Right lobe of liver (tissue), 6 donors: ENCODE data around the gene PLCB4. TPM values are rescaled to one million over a fixed set of nuclear protein-coding genes. Genes with fewer than 3 reads are reported as not detected.

Experiments
- ATAC-seq, 4 donors: fragments of 200-7000 bp; cut with Tn5 transposase; one replicate each; pipeline ENCODE4 v1.9.1; 2020; ENCODE audit warnings: mild to moderate bottlenecking in 4 of 4, moderate library complexity in 4 of 4
- DNase-seq, 3 donors: peaks; one replicate each; pipeline ENCODE4 v3.0.0-alpha.2; 2020
- H3K27ac ChIP-seq, 3 donors: fragments of 200-600 bp; one replicate each; pipeline ENCODE4 v1.8.0; 2022
- H3K27me3 ChIP-seq, 2 donors: fragments of 200-600 bp; one replicate each; pipeline ENCODE4 v1.8.0; 2022
- H3K36me3 ChIP-seq, 4 donors: fragments of 200-600 bp; sonication (generic) in 1 of 4; one replicate each; pipeline versions ENCODE4 v1.5.1 to v1.8.0; 2017 to 2022; ENCODE audit warnings: control low read depth in 1 of 4
- H3K4me1 ChIP-seq, 4 donors: fragments of 200-600 bp; sonication (generic) in 1 of 4; one replicate each; pipeline versions ENCODE4 v1.5.1 to v1.8.0; 2017 to 2022; ENCODE audit warnings: control low read depth in 1 of 4
- H3K4me3 ChIP-seq, 3 donors: fragments of 200-600 bp; one replicate each; pipeline ENCODE4 v1.8.0; 2022
- H3K9me3 ChIP-seq, 4 donors: fragments of 200-600 bp; sonication (generic) in 1 of 4; one replicate each; pipeline versions ENCODE4 v1.5.1 to v1.8.0; 2017 to 2022; ENCODE audit warnings: control low read depth in 1 of 4
- CTCF ChIP-seq, 4 donors: fragments of 200-600 bp in 3 of 4; fragments of 450-650 bp in 1 of 4; IDR thresholded peaks; one replicate each; pipeline versions ENCODE4 v1.5.1 to v1.8.0; 2016 to 2022; ENCODE audit warnings: antibody characterized with exemption in 4 of 4, mild to moderate bottlenecking in 2 of 4
- POLR2A ChIP-seq: fragments of 450-650 bp; IDR thresholded peaks from one replicate; pipeline ENCODE4 v1.6.1; 2017; ENCODE audit warnings: antibody characterized with exemption, mild to moderate bottlenecking
- WGBS: methylation state at CpG from one replicate; pipeline ENCODE4 v1.1.6; 2018; ENCODE audit warnings: low coverage, low lambda C conversion rate; ENCODE audit not compliant: insufficient coverage; ENCODE audit errors: missing lambda C conversion rate; 5-methylcytosine and 5-hydroxymethylcytosine counted together
- intact Hi-C, 2 donors: fragments of 100-400 bp; cut with DNase I; formaldehyde crosslinking; loops; one replicate each; pipeline versions ENCODE4 v1.11.2 to v1.14.1; 2022
- total RNA-seq, 6 experiments: library from RNA; depleted of rRNA in 2 of 6; stranded (reverse); fragments of >200 nt in 2 of 6; fragmentation: NEBNext Ultra II Directional in 3 of 6; extraction: Animal tissue kit (Norgen Biotek cat#: 25700) in 3 of 6; gene quantifications; one replicate each; pipeline versions ENCODE4 v1.1.0 to v1.2.4, GENCODE V29; 2016 to 2023
- donor health status: DM: no; HTN: yes; CAD: no.
- donor health status: DM: no; HTN: no; CAD: no.
- donor health status: DM: no; HTN: no; CAD: no.
- donor health status: DM: no; HTN: yes; CAD: no.
- donor health status: DM: no; HTN: yes; CAD: no.

Gene PLCB4
- total RNA-seq, 6 experiments from 2014 or later = 0.04 to 0.20 (median 0.15) TPM

- no peaks in the 10 kb centered on the region for H3K4me1 ChIP-seq
- no peaks in the 10 kb centered on the region for H3K27me3 ChIP-seq
- WGBS = 84% methylated on average over 4 of the region's 4 CpGs
- ATAC-seq = no peak
- no peaks in the 10 kb centered on the region for H3K36me3 ChIP-seq
- no peak for DNase-seq
- H3K9me3 ChIP-seq = no peaks in the 10 kb centered on the region
- no peak overlapping the region for H3K4me3 ChIP-seq
- TF ChIP-seq CTCF (IDR thresholded peaks at IDR 0.05) (no peak), POLR2A (no peak)
- intact Hi-C loops = no loop called here
- no peak overlapping the region for H3K27ac ChIP-seq
These were observed 154.4 kb downstream of the PLCB4 start for GRCh38 chr20:9223296-9223695.

- no peaks in the 10 kb centered on the region for H3K27me3 ChIP-seq
- H3K4me1 ChIP-seq = no peaks in the 10 kb centered on the region
- 41% methylated on average over 4 of the region's 4 CpGs for WGBS
- H3K27ac ChIP-seq = no peak overlapping the region
- no peak for ATAC-seq
- intact Hi-C loops = no loop called here
- H3K36me3 ChIP-seq = no peaks in the 10 kb centered on the region
- H3K4me3 ChIP-seq = no peak overlapping the region
- no peaks in the 10 kb centered on the region for H3K9me3 ChIP-seq
- no peak for DNase-seq
- no peak for TF ChIP-seq POLR2A
- no peak for TF ChIP-seq CTCF (IDR thresholded peaks at IDR 0.05)
These were observed 157.0 kb downstream of the PLCB4 start for GRCh38 chr20:9225879-9226278.

- H3K9me3 ChIP-seq = no peaks in the 10 kb centered on the region
- no peaks in the 10 kb centered on the region for H3K4me1 ChIP-seq
- H3K27ac ChIP-seq = no peak overlapping the region
- intact Hi-C loops = no loop called here
- TF ChIP-seq POLR2A (no peak), CTCF (IDR thresholded peaks at IDR 0.05) (no peak)
- ATAC-seq (no peak), DNase-seq (no peak)
- no peaks in the 10 kb centered on the region for H3K27me3 ChIP-seq
- no peaks in the 10 kb centered on the region for H3K36me3 ChIP-seq
- H3K4me3 ChIP-seq = no peak overlapping the region
- 86% methylated on average over 1 of the region's 1 CpG for WGBS
These were observed 159.2 kb downstream of the PLCB4 start for GRCh38 chr20:9227896-9228615.

- 51% methylated on average over 5 of the region's 5 CpGs for WGBS
- no peak for ATAC-seq
- TF ChIP-seq POLR2A (no peak), CTCF (IDR thresholded peaks at IDR 0.05) (no peak)
- Histone ChIP-seq H3K9me3 (no peaks in the 10 kb centered on the region), H3K4me3 (no peak overlapping the region), H3K27me3 (no peaks in the 10 kb centered on the region), H3K36me3 (no peaks in the 10 kb centered on the region), H3K27ac (no peak overlapping the region), H3K4me1 (no peaks in the 10 kb centered on the region)
- DNase-seq = no peak
- intact Hi-C loops = no loop called here
These were observed 160.0 kb downstream of the PLCB4 start for GRCh38 chr20:9228774-9229450.
